T-helper 2 cell treated with Interferon-gamma antibody and Interleukin-4, amounts not matched to agents 5 μg/mL and 100 μg/mL, for 36 hours (primary cell): Measurements from ENCODE around the gene SPAG16.

ENCODE experiments used
- DNase-seq: peaks from one replicate; pipeline ENCODE4 v3.0.0; 2021; ENCODE audit warnings: low spot score
- H3K27ac Mint-ChIP-seq: one replicate; pipeline ENCODE4 v1.8.0; 2021; ENCODE audit warnings: mild to moderate bottlenecking, mixed read lengths
- H3K27me3 Mint-ChIP-seq: one replicate; pipeline ENCODE4 v1.8.0; 2021; ENCODE audit warnings: low read depth, mixed read lengths
- H3K36me3 Mint-ChIP-seq: one replicate; pipeline ENCODE4 v1.8.0; 2021; ENCODE audit warnings: low read depth, mixed read lengths
- H3K4me1 Mint-ChIP-seq: one replicate; pipeline ENCODE4 v1.8.0; 2021; ENCODE audit warnings: low read depth, mixed read lengths
- H3K4me3 Mint-ChIP-seq: one replicate; pipeline ENCODE4 v1.8.0; 2022; ENCODE audit warnings: mild to moderate bottlenecking, moderate library complexity, mixed read lengths
- H3K9me3 Mint-ChIP-seq: one replicate; pipeline ENCODE4 v1.8.0; 2021; ENCODE audit warnings: mixed read lengths

The SPAG16 gene

GRCh38 chr2:214395040-214395439 is 1110.8 kb downstream of the SPAG16 start:
- Mint-ChIP-seq H3K4me1 (no peaks in the 10 kb centered on the region), H3K27ac (no peak overlapping the region), H3K4me3 (no peak overlapping the region), H3K36me3 (no peaks in the 10 kb centered on the region), H3K9me3 (no peaks in the 10 kb centered on the region), H3K27me3 (no peaks in the 10 kb centered on the region)
- no peak for DNase-seq

GRCh38 chr2:214401580-214401979 is 1117.3 kb downstream of the SPAG16 start:
- no peak overlapping the region for H3K4me3 Mint-ChIP-seq

GRCh38 chr2:214410128-214410775 is 1126.0 kb downstream of the SPAG16 start:
- Mint-ChIP-seq H3K9me3 (no peaks in the 10 kb centered on the region), H3K4me1 (no peaks in the 10 kb centered on the region), H3K4me3 (no peak overlapping the region), H3K27ac (no peak overlapping the region), H3K36me3 (no peaks in the 10 kb centered on the region), H3K27me3 (no peaks in the 10 kb centered on the region)
- no peak for DNase-seq

More at GRCh38 chr2:214401580-214401979, 1117.3 kb downstream of the SPAG16 start:
- DNase-seq, result no peak
- H3K9me3 Mint-ChIP-seq, result no peaks in the 10 kb centered on the region
- H3K27ac Mint-ChIP-seq, result no peak overlapping the region
- no peaks in the 10 kb centered on the region for H3K36me3 Mint-ChIP-seq
- no peaks in the 10 kb centered on the region for H3K27me3 Mint-ChIP-seq
- H3K4me1 Mint-ChIP-seq, result no peaks in the 10 kb centered on the region

- Mint-ChIP-seq H3K4me3 (no peak within 1 kb of the TSS), H3K9me3 (no peaks in the 10 kb centered on the region), H3K4me1 (no peaks in the 10 kb centered on the region), H3K27ac (no peak within 1 kb of the TSS), H3K27me3 (no peaks in the 10 kb centered on the region), H3K36me3 (no peaks in the 10 kb centered on the region)
- peak; percentile 7 for DNase-seq
Measured at GRCh38 chr2:214410918-214411554, 1126.8 kb downstream of the SPAG16 start, which contains the start of gene VWC2L. VWC2L (plus strand) TSS chr2:214411054; CDS start chr2:214414194, 3,140 bp downstream.

GRCh38 chr2:214412679-214413078 is 1128.4 kb downstream of the SPAG16 start:
- Mint-ChIP-seq H3K4me1 (no peaks in the 10 kb centered on the region), H3K36me3 (no peaks in the 10 kb centered on the region), H3K9me3 (no peaks in the 10 kb centered on the region), H3K27me3 (no peaks in the 10 kb centered on the region), H3K27ac (no peak overlapping the region), H3K4me3 (no peak overlapping the region)
- no peak for DNase-seq

- Mint-ChIP-seq H3K4me1 (no peaks in the 10 kb centered on the region), H3K4me3 (no peak overlapping the region), H3K27me3 (no peaks in the 10 kb centered on the region), H3K36me3 (no peaks in the 10 kb centered on the region), H3K27ac (no peak overlapping the region), H3K9me3 (no peaks in the 10 kb centered on the region)
- DNase-seq, result no peak
Measured at GRCh38 chr2:214436470-214436869, 1152.2 kb downstream of the SPAG16 start.

- Mint-ChIP-seq H3K4me3 (no peak overlapping the region), H3K36me3 (no peaks in the 10 kb centered on the region), H3K9me3 (no peaks in the 10 kb centered on the region)
Measured at GRCh38 chr2:214450118-214450894, 1166.0 kb downstream of the SPAG16 start.

GRCh38 chr2:214451516-214452275 is 1167.4 kb downstream of the SPAG16 start:
- Mint-ChIP-seq H3K27me3 (no peaks in the 10 kb centered on the region), H3K4me3 (no peak overlapping the region), H3K36me3 (no peaks in the 10 kb centered on the region), H3K27ac (no peak overlapping the region), H3K9me3 (no peaks in the 10 kb centered on the region), H3K4me1 (no peaks in the 10 kb centered on the region)
- no peak for DNase-seq

More at GRCh38 chr2:214450118-214450894, 1166.0 kb downstream of the SPAG16 start:
- H3K27me3 Mint-ChIP-seq, result no peaks in the 10 kb centered on the region
- H3K4me1 Mint-ChIP-seq, result no peaks in the 10 kb centered on the region
- H3K27ac Mint-ChIP-seq, result no peak overlapping the region
- no peak for DNase-seq
